Measurements from ENCODE around the gene CLEC2D.

Gene CLEC2D

DNA sequence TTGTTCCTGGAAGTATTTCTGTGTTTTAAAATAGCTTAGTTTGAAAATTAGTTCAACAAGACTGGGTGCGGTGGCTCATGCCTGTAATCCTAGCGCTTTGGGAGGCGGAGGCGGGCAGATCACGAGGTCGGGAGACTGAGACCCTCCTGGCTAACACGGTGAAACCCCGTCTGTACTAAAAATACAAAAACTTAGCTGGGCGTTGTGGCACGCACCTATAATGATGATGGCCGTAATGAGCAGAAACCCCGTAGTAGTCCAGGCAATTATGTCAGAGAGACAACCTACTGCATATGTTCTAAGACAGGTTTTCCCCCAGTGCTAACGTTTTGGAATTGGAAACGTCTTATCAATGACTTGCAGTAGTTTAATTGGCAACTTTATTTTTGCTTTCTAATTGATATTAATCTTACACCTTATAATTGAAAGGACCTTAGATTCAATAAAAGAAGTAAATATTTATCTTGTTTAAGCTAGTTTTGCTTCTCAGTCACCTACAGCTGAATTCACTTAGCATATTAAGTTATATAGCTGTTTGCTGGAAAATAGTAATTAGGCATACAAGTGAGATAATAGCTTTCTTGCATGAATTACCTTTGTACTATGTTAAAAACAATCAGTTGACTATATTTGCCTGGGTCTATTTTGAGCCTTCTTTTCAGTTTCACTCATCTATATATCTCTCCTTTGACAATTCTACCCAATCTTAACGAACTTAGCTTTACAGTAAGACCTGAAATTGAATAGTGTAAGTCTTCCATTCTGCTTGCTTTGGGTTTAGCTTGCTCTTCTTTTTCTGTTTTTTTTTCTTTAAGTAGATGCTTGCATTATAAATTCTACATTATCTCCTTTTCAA is 47.8 kb downstream of the CLEC2D start:
- TF ChIP-seq POLR2A (IDR thresholded peaks at IDR 0.05; ENCODE audit: extremely low read depth, insufficient read length) (no peak), MYC (IDR thresholded peaks at IDR 0.05; ENCODE audit: low read depth, low read length) (no peak)
- TF ChIP-seq, protein P1, sequence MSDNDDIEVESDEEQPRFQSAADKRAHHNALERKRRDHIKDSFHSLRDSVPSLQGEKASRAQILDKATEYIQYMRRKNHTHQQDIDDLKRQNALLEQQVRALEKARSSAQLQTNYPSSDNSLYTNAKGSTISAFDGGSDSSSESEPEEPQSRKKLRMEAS (IDR thresholded peaks at IDR 0.05; ENCODE audit: low read depth, low read length), result no peak
- TF ChIP-seq, protein P2, sequence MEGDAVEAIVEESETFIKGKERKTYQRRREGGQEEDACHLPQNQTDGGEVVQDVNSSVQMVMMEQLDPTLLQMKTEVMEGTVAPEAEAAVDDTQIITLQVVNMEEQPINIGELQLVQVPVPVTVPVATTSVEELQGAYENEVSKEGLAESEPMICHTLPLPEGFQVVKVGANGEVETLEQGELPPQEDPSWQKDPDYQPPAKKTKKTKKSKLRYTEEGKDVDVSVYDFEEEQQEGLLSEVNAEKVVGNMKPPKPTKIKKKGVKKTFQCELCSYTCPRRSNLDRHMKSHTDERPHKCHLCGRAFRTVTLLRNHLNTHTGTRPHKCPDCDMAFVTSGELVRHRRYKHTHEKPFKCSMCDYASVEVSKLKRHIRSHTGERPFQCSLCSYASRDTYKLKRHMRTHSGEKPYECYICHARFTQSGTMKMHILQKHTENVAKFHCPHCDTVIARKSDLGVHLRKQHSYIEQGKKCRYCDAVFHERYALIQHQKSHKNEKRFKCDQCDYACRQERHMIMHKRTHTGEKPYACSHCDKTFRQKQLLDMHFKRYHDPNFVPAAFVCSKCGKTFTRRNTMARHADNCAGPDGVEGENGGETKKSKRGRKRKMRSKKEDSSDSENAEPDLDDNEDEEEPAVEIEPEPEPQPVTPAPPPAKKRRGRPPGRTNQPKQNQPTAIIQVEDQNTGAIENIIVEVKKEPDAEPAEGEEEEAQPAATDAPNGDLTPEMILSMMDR (IDR thresholded peaks at IDR 0.05; ENCODE audit: low read depth, low read length), result no peak

DNA sequence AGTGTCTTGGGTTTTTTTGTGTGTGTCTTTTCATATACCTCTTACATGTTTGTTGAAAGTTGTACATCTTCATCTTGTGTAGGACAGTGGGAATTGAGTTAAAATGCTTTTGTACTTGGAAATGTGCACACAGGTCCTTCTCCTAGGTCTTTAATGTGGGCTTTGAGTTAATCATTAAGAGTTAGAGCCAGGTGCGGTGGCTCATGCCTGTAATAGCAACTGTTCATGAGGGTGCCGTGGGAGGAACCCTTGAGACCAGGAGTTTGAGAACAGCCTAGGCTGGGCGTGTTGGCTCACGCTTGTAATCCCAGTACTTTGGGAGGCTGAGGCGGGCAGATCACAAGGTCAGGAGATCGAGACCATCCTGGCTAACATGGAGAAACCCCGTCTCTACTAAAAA is 49.5 kb downstream of the CLEC2D start:
- H3K4me3 ChIP-seq (ENCODE audit: low read depth, low read length), result no peak overlapping the region
- no peak for DNase-seq (ENCODE audit: low read depth)
- no peak for TF ChIP-seq POLR2A (IDR thresholded peaks at IDR 0.05; ENCODE audit: extremely low read depth, insufficient read length)

More for the DNA sequence above, 47.8 kb downstream of the CLEC2D start:
- no peak for DNase-seq (ENCODE audit: low read depth)
- H3K4me3 ChIP-seq (ENCODE audit: low read depth, low read length), result no peak overlapping the region

DNA sequence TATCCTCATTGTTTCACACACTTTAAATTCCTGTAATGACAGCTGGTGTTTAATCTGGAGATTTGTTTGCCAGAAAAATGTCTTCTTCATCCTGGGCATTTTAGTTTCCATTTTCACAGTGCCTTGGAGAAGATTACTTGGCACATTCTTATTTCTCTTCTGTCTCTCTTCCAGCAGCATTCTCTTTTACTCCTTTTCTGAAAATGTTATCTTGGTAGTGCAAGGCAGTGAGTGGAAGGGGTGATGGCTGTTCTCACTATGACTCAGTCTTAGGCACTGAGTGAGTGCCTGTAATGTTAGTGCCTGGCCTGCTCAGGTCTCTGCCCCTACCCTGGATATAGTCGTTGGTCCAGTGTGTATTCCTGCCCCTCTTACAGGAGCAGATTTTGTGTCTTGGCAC is 50.3 kb downstream of the CLEC2D start:
- TF ChIP-seq MYC (IDR thresholded peaks at IDR 0.05; ENCODE audit: low read depth, low read length) (no peak), POLR2A (IDR thresholded peaks at IDR 0.05; ENCODE audit: extremely low read depth, insufficient read length) (no peak)
- TF ChIP-seq, protein P1 (IDR thresholded peaks at IDR 0.05; ENCODE audit: low read depth, low read length), result no peak
- TF ChIP-seq, protein P2 (IDR thresholded peaks at IDR 0.05; ENCODE audit: low read depth, low read length), result no peak
- no peak for DNase-seq (ENCODE audit: low read depth)
- H3K4me3 ChIP-seq (ENCODE audit: low read depth, low read length), result no peak overlapping the region

DNA sequence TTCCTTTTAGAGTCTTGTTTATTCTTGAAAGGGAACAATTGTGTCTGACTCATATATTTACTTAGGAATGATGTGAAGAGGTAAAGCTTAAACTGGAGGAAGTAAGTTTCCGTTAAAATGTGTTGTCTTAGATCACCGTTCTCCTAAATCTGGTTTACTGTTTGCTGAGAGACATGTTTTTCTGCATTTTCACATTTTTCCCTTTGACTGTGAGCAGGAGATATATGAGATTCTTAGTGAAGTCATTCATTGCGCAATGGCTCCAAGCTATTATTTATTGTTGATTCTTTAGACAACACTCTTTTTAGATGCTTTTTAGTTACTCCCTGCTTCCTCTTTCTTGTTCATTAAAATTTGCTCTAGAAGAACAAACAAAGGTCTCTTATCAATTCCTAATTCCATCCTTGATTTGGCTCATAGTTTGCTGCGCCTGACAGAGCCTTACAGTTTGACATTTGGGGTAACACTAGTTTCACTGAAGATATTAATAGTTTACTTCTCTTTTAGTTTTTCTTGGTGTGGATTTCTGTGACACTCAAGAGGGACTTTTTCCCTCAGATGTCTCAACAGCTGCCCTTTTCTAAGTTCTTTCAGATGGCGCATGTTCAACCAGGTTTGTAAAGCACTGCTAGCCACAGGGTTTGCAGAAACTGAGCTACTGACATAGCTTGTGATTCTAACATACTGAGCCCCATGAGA is 52.0 kb downstream of the CLEC2D start:
- no peak overlapping the region for H3K4me3 ChIP-seq (ENCODE audit: low read depth, low read length)
- no peak for DNase-seq (ENCODE audit: low read depth)
- TF ChIP-seq, protein P1 (IDR thresholded peaks at IDR 0.05; ENCODE audit: low read depth, low read length), result no peak
- TF ChIP-seq POLR2A (IDR thresholded peaks at IDR 0.05; ENCODE audit: extremely low read depth, insufficient read length) (no peak), MYC (IDR thresholded peaks at IDR 0.05; ENCODE audit: low read depth, low read length) (no peak)
- TF ChIP-seq, protein P2 (IDR thresholded peaks at IDR 0.05; ENCODE audit: low read depth, low read length), result no peak

DNA sequence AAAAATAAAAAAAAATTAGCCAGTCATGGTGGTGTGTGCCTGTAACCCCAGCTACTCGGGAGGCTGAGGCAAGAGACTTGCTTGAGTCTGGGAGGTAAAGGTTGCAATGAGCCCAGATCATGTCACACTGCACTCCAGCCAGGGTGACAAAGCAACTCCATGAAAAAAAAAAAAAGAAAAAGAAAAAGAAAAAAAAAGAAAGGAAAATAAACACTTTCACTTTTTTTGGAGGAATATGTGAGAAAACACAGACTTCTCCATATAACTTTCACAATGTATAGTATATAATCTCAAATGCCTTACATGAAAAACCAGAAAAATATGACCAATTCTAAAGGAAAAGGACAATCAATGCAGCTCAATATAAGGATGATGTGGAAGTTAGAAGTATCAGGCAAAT is 54.5 kb downstream of the CLEC2D start:
- TF ChIP-seq, protein P1 (IDR thresholded peaks at IDR 0.05; ENCODE audit: low read depth, low read length), result no peak
- TF ChIP-seq, protein P2 (IDR thresholded peaks at IDR 0.05; ENCODE audit: low read depth, low read length), result no peak
- TF ChIP-seq MYC (IDR thresholded peaks at IDR 0.05; ENCODE audit: low read depth, low read length) (no peak), POLR2A (IDR thresholded peaks at IDR 0.05; ENCODE audit: extremely low read depth, insufficient read length) (no peak)
- H3K4me3 ChIP-seq (ENCODE audit: low read depth, low read length), result no peak overlapping the region
- no peak for DNase-seq (ENCODE audit: low read depth)

DNA sequence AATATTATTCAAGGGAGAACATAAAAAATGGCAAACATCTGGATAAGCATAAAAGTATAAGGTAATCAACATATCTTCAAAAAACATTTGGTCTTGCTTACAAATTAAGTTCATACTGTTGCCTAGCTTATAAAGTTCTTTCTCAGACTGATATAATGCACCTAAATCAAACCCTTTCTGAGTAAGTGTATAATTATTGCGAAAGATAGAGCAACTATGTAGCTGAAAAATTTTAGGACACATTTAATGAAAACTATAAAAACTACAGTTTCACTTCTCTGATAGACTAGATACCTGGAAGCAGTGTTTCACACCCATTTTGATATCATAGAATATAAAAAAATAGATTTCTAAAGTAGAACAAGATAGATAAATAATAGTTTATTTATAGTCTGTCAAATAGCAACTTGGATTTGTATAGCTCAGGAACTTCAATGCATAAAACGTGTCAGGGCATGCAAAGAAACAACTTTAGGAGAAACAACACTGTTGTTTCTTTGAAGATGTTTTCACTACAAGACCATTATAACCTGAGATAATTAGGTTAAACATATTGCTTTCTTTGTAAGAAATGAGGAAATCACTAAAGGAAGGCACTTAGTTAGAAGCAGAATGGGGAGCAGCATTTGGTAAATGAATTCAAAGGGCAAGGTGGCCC is 55.8 kb downstream of the CLEC2D start:
- H3K4me3 ChIP-seq (ENCODE audit: low read depth, low read length), result no peak overlapping the region
- no peak for TF ChIP-seq POLR2A (IDR thresholded peaks at IDR 0.05; ENCODE audit: extremely low read depth, insufficient read length)
- no peak for TF ChIP-seq MYC (IDR thresholded peaks at IDR 0.05; ENCODE audit: low read depth, low read length)
- TF ChIP-seq, protein P2 (IDR thresholded peaks at IDR 0.05; ENCODE audit: low read depth, low read length), result no peak
- TF ChIP-seq, protein P1 (IDR thresholded peaks at IDR 0.05; ENCODE audit: low read depth, low read length), result no peak
- no peak for DNase-seq (ENCODE audit: low read depth)

All from NB4 (cell line).